Liver (tissue), 9 donors: ENCODE results near the gene DOCK10. TPM values are rescaled to one million over a fixed set of nuclear protein-coding genes. Genes with fewer than 3 reads are reported as not detected.

Source experiments
- DNase-seq: peaks from one replicate; pipeline ENCODE4 v3.0.0-alpha.2; 2017; ENCODE audit warnings: low spot score
- H3K27ac ChIP-seq, 2 donors: one replicate each; pipeline ENCODE4 v1.7.0; 2013; ENCODE audit warnings: inconsistent platforms in 2 of 2, low read length in 2 of 2, control low read depth in 1 of 2, low read depth in 1 of 2, mild to moderate bottlenecking in 1 of 2
- H3K27me3 ChIP-seq, 4 donors: one replicate each; pipeline versions ENCODE4 v1.6.1 to v1.7.0; 2013; ENCODE audit warnings: low read length in 3 of 4, inconsistent platforms in 1 of 4, mild to moderate bottlenecking in 1 of 4, moderate library complexity in 1 of 4; ENCODE audit not compliant: control insufficient read depth in 4 of 4, insufficient read depth in 4 of 4
- H3K36me3 ChIP-seq, 4 donors: one replicate each; pipeline versions ENCODE4 v1.6.1 to v1.7.0; 2013; ENCODE audit warnings: low read length in 3 of 4, mild to moderate bottlenecking in 3 of 4, low read depth in 1 of 4, moderate library complexity in 1 of 4; ENCODE audit not compliant: control insufficient read depth in 4 of 4, insufficient read depth in 3 of 4
- H3K4me1 ChIP-seq, 4 donors: one replicate each; pipeline versions ENCODE4 v1.6.1 to v1.7.0; 2013; ENCODE audit warnings: low read length in 3 of 4, mild to moderate bottlenecking in 3 of 4, moderate library complexity in 1 of 4; ENCODE audit not compliant: control insufficient read depth in 4 of 4, insufficient read depth in 4 of 4
- H3K4me3 ChIP-seq, 3 donors: one replicate each; pipeline versions ENCODE4 v1.6.1 to v1.7.0; 2013; ENCODE audit warnings: low read length in 3 of 3, control low read depth in 1 of 3, low read depth in 1 of 3, mild to moderate bottlenecking in 1 of 3
- H3K9ac ChIP-seq, 2 donors: one replicate each; pipeline ENCODE4 v1.7.0; 2013; ENCODE audit warnings: low read length in 2 of 2, mild to moderate bottlenecking in 2 of 2, moderate library complexity in 2 of 2, control low read depth in 1 of 2, low read depth in 1 of 2
- H3K9me3 ChIP-seq, 4 donors: one replicate each; pipeline versions ENCODE4 v1.6.1 to v1.7.0; 2013; ENCODE audit warnings: low read length in 3 of 4; ENCODE audit not compliant: control insufficient read depth in 4 of 4
- FOXA1 ChIP-seq: IDR thresholded peaks from 2 replicates; pipeline ENCODE4 v1.6.1; 2016; ENCODE audit warnings: antibody characterized with exemption
- FOXA2 ChIP-seq: IDR thresholded peaks from 2 replicates; pipeline ENCODE4 v1.6.1; 2016; ENCODE audit warnings: antibody characterized with exemption
- GABPA ChIP-seq, 2 donors: IDR thresholded peaks in 1 of 2; conservative IDR thresholded peaks in 1 of 2; 2 replicates each; pipeline ENCODE4 v1.6.1; 2016; ENCODE audit warnings: antibody characterized with exemption in 2 of 2, mild to moderate bottlenecking in 1 of 2, moderate library complexity in 1 of 2
- HNF4A ChIP-seq, 2 donors: conservative IDR thresholded peaks; 2 replicates each; pipeline ENCODE4 v1.6.1; 2016; ENCODE audit warnings: antibody characterized with exemption in 2 of 2, mild to moderate bottlenecking in 2 of 2
- HNF4G ChIP-seq: IDR thresholded peaks from 2 replicates; pipeline ENCODE4 v1.6.1; 2016; ENCODE audit warnings: antibody characterized with exemption
- JUND ChIP-seq, 2 donors: IDR thresholded peaks; 2 replicates each; pipeline ENCODE4 v1.6.1; 2016; ENCODE audit warnings: antibody characterized with exemption in 2 of 2
- NR2F2 ChIP-seq: IDR thresholded peaks from 2 replicates; pipeline ENCODE4 v1.6.1; 2016; ENCODE audit warnings: antibody characterized with exemption
- RAD21 ChIP-seq, 2 donors: IDR thresholded peaks; 2 replicates each; pipeline ENCODE4 v1.6.1; 2016; ENCODE audit warnings: antibody characterized with exemption in 2 of 2, mild to moderate bottlenecking in 2 of 2
- SP1 ChIP-seq: IDR thresholded peaks from 2 replicates; pipeline ENCODE4 v1.6.1; 2018; ENCODE audit warnings: antibody characterized with exemption, mild to moderate bottlenecking
- YY1 ChIP-seq: IDR thresholded peaks from 2 replicates; pipeline ENCODE4 v1.6.1; 2016; ENCODE audit warnings: antibody characterized with exemption, mild to moderate bottlenecking
- WGBS: extraction: QIAGEN DNeasy Blood & Tissue Kit; methylation state at CpG from one replicate; pipeline ENCODE4 v1.1.7; 2013; 5-methylcytosine and 5-hydroxymethylcytosine counted together
- polyA plus RNA-seq, 2 donors: library from polyadenylated mRNA; stranded (reverse) in 1 of 2; unstranded in 1 of 2; fragments of 200-250 nt in 1 of 2; fragments of >200 nt in 1 of 2; fragmentation: Nextera tagmentation in 1 of 2; extraction: Ambion mirVana in 1 of 2; gene quantifications; one replicate each; pipeline versions ENCODE4 v1.2.1 to v1.2.3, GENCODE V29; 2013 to 2015
- total RNA-seq, 2 donors: library from RNA; depleted of rRNA; stranded (reverse); fragments of >200 nt; gene quantifications; one replicate each; pipeline ENCODE4 v1.2.3, GENCODE V29; 2014
- TF ChIP-seq, protein P1 (sequence below): fragments of 150-350 bp; IDR thresholded peaks from 2 replicates; pipeline ENCODE4 v1.5.1; 2017; ENCODE audit warnings: improper control_type of control experiment, low read depth, low read length; ENCODE audit not compliant: missing input control
- TF ChIP-seq, protein P2 (sequence below): IDR thresholded peaks from 2 replicates; pipeline ENCODE4 v1.6.1; 2016; ENCODE audit warnings: antibody characterized with exemption
- TF ChIP-seq, protein P3 (sequence below): IDR thresholded peaks from 2 replicates; pipeline ENCODE4 v1.6.1; 2016; ENCODE audit warnings: antibody characterized with exemption
- TF ChIP-seq, protein P4 (sequence below): IDR thresholded peaks from 2 replicates; pipeline ENCODE4 v1.6.1; 2016; ENCODE audit warnings: antibody characterized with exemption, mild to moderate bottlenecking
- TF ChIP-seq, protein P5 (sequence below): IDR thresholded peaks from 2 replicates; pipeline ENCODE4 v1.6.1; 2016; ENCODE audit warnings: antibody characterized with exemption
- donor health status: healthy.
- donor health status: healthy.
- donor health status: healthy.
- donor health status: healthy.
- donor health status: healthy.

DOCK10 gene
- total and polyA plus RNA-seq, 4 donors = 1.2 to 15.3 (median 6.8) TPM

DNA sequence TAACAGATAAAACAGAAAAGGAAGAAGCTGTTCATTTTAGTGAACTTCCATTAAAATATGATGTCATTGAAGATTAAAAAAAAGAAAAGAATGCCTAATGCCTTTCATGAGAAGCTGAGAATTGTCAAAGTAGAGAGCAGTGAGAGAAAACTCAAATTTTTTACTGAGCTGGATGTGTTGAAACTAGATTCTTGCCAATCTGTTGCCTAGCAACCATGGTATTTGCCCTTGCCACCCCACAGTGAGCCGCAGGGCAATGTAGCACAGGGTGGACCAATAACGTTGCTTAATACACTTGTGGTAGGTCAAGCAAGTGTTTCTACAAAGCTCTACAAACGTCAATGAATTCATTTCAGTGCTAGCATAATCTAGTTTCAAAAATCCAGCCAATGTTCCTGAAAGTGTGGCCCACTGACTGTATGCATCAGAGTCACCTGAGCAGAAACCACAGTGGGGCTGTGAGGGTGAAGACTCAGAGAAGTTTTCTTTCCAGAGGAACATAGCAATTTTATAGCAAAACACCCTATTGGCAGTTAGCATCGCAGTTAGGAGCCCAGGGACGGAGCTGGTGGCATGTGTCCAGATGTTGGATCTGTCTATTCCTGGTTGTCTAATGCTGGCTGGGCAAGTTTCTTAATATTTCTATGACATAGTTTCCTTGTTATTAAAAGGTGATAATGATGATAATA lies 132.2 kb downstream of the DOCK10 start (continued):
- TF ChIP-seq, protein P1, sequence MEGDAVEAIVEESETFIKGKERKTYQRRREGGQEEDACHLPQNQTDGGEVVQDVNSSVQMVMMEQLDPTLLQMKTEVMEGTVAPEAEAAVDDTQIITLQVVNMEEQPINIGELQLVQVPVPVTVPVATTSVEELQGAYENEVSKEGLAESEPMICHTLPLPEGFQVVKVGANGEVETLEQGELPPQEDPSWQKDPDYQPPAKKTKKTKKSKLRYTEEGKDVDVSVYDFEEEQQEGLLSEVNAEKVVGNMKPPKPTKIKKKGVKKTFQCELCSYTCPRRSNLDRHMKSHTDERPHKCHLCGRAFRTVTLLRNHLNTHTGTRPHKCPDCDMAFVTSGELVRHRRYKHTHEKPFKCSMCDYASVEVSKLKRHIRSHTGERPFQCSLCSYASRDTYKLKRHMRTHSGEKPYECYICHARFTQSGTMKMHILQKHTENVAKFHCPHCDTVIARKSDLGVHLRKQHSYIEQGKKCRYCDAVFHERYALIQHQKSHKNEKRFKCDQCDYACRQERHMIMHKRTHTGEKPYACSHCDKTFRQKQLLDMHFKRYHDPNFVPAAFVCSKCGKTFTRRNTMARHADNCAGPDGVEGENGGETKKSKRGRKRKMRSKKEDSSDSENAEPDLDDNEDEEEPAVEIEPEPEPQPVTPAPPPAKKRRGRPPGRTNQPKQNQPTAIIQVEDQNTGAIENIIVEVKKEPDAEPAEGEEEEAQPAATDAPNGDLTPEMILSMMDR = no peak
- TF ChIP-seq NR2F2 = peak; percentile 74

DNA sequence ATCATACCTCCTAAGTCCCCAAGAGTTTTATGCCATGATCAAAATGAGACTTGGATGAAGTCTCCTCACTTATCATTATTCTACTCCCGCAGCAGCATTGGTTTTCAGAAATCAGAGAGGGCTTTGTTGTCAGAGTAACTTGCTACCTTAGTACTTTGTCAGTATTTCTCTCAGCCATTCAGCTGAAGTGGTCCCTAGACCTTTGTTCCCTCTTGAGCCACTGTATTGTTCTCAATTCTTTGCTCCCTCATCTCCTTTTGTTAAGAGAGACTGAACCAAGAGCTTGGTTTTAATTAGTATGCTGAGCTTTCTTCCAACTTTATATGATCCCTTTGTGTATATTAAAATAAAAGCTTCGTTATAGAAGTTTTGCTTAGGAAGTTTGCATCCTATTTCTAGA lies 133.4 kb downstream of the DOCK10 start:
- WGBS = 81% methylated on average over 2 of the region's 2 CpGs
- Histone ChIP-seq H3K9ac (no peak overlapping the region), H3K4me1 (peaks cover 3 to 12% (median 10%) of the 10 kb centered on the region in 4 donors), H3K36me3 (no peaks in the 10 kb centered on the region), H3K27ac (no peak overlapping the region), H3K4me3 (no peak overlapping the region), H3K27me3 (no peaks in the 10 kb centered on the region), H3K9me3 (no peaks in the 10 kb centered on the region)
- DNase-seq = no peak
- TF ChIP-seq HNF4G = no peak
- TF ChIP-seq, protein P1 = no peak
- TF ChIP-seq FOXA1 = no peak
- TF ChIP-seq, protein P2, sequence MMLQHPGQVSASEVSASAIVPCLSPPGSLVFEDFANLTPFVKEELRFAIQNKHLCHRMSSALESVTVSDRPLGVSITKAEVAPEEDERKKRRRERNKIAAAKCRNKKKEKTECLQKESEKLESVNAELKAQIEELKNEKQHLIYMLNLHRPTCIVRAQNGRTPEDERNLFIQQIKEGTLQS = no peak

DNA sequence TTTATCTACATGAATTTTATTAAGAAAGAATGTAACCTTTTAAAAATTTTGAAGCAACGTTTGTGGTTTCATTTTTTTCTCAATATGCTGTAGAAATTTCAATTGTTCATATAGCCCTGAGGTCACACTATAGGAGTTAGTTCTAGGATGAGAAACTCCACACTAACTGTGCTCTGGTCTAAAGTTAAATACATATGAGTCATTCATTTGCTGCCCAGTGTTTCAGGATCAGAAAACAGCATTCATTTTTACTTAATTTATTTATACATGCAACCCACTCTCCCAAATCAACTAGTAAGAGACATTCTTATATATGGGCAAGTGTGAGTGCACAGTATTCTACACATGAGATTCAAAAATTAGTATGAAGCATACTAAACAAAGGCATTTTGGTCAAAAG lies 137.9 kb downstream of the DOCK10 start:
- Histone ChIP-seq H3K4me1 (no peaks in the 10 kb centered on the region), H3K9ac (no peak overlapping the region), H3K27ac (no peak overlapping the region), H3K4me3 (no peak overlapping the region), H3K9me3 (no peaks in the 10 kb centered on the region), H3K27me3 (no peaks in the 10 kb centered on the region), H3K36me3 (no peaks in the 10 kb centered on the region)
- TF ChIP-seq YY1 (no peak), SP1 (no peak), HNF4A (conservative IDR thresholded peaks at IDR 0.05) (no peak), FOXA2 (no peak), RAD21 (IDR thresholded peaks at IDR 0.05) (no peak), FOXA1 (no peak), NR2F2 (no peak), GABPA (IDR thresholded peaks at IDR 0.05 in 1 of 2, conservative IDR thresholded peaks at IDR 0.05 in 1 of 2) (no peak), JUND (IDR thresholded peaks at IDR 0.05) (no peak)
- TF ChIP-seq, protein P3, sequence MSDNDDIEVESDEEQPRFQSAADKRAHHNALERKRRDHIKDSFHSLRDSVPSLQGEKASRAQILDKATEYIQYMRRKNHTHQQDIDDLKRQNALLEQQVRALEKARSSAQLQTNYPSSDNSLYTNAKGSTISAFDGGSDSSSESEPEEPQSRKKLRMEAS = no peak
- TF ChIP-seq, protein P4, sequence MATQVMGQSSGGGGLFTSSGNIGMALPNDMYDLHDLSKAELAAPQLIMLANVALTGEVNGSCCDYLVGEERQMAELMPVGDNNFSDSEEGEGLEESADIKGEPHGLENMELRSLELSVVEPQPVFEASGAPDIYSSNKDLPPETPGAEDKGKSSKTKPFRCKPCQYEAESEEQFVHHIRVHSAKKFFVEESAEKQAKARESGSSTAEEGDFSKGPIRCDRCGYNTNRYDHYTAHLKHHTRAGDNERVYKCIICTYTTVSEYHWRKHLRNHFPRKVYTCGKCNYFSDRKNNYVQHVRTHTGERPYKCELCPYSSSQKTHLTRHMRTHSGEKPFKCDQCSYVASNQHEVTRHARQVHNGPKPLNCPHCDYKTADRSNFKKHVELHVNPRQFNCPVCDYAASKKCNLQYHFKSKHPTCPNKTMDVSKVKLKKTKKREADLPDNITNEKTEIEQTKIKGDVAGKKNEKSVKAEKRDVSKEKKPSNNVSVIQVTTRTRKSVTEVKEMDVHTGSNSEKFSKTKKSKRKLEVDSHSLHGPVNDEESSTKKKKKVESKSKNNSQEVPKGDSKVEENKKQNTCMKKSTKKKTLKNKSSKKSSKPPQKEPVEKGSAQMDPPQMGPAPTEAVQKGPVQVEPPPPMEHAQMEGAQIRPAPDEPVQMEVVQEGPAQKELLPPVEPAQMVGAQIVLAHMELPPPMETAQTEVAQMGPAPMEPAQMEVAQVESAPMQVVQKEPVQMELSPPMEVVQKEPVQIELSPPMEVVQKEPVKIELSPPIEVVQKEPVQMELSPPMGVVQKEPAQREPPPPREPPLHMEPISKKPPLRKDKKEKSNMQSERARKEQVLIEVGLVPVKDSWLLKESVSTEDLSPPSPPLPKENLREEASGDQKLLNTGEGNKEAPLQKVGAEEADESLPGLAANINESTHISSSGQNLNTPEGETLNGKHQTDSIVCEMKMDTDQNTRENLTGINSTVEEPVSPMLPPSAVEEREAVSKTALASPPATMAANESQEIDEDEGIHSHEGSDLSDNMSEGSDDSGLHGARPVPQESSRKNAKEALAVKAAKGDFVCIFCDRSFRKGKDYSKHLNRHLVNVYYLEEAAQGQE = no peak
- TF ChIP-seq, protein P1 = no peak
- TF ChIP-seq, protein P2 = no peak
- TF ChIP-seq, protein P5, sequence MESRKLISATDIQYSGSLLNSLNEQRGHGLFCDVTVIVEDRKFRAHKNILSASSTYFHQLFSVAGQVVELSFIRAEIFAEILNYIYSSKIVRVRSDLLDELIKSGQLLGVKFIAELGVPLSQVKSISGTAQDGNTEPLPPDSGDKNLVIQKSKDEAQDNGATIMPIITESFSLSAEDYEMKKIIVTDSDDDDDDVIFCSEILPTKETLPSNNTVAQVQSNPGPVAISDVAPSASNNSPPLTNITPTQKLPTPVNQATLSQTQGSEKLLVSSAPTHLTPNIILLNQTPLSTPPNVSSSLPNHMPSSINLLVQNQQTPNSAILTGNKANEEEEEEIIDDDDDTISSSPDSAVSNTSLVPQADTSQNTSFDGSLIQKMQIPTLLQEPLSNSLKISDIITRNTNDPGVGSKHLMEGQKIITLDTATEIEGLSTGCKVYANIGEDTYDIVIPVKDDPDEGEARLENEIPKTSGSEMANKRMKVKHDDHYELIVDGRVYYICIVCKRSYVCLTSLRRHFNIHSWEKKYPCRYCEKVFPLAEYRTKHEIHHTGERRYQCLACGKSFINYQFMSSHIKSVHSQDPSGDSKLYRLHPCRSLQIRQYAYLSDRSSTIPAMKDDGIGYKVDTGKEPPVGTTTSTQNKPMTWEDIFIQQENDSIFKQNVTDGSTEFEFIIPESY = no peak
- 49% methylated on average over 1 of the region's 1 CpG for WGBS
- DNase-seq = no peak
